Measurements from ENCODE around the gene CD151. TPM values are rescaled to one million over a fixed set of nuclear protein-coding genes. Genes with fewer than 3 reads are reported as not detected.

CD151 gene
- total RNA-seq, 1 donor from 2014 or later: 401 TPM

- no peak for ATAC-seq
- DNase-seq: no peak
- intact Hi-C loops (cut with micrococcal nuclease): no loop called here
Observed at GRCh38 chr11:849951-850774, 17.4 kb downstream of the CD151 start.

DNA sequence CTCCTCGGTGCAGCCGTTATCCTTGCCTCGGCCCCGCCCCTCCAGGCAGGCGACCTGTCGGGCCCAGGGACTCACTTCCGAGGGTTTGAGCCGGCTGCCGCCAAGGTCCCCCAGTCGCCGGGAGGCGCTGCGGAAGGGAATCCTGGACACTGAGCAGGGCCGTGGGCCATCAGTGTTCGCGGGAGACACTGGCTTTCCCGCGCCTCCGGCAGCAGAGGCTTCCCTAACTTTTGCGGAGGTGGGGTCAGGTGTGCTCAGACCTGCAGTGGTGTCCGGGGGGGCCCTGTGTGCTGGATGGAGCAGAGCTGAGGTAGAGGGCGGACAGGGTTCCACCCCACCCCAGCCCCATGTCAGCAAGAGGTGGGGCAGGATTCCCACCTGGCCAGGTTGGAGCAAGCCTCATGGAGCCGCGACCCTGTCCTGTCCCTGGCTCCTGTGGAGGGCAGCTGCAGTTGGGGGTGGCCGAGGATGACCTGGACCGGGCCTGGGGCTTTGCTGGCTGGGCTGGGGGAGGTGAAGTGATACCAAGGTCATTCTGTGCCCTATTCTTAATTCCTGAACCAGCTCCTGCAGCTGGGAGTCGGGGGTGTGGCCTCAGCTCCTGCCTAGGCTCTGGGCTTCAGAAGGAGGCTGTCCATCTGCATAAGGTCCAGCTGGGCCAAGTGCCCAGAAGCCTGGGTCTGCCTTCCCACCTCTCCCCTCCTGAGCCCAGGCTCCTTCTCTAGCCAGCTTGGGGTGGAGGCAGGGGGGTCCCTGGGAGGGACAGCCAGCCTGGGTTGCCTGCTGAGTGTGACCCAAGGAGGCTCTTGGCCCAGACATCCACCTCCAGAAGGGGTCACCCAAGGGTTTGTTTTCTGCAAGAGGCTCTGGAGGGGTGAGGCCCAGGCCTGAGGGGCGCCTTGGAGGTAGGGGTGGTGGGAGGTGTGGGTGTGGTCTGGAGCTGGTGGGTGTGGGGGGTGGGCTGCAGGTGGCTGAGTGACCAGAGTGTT lies 18.3 kb downstream of the CD151 start:
- no peak for DNase-seq
- ATAC-seq: no peak
- intact Hi-C loops (cut with micrococcal nuclease): no loop called here

DNA sequence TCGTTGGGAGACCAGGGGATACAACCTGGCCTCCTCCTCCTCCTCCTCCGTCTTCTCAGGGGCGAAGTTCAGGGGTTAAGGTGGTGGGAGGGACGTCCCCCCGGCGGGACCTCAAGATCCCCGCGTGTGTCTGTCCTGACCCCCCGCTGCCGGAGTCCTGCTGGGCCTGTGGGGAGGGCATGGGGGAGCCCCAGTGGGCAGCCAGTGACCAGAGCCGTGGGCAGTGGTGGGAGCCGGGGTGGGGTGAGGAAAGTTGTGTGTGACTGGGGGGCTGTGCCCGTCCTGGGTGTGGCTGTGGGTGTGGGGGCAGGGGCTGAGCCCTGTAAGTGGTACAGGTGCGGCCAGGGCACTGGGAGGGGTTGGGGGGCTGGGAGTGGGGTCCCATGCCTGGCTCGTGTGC lies 20.0 kb downstream of the CD151 start:
- intact Hi-C loops (cut with micrococcal nuclease): no loop called here
- ATAC-seq: no peak

DNA sequence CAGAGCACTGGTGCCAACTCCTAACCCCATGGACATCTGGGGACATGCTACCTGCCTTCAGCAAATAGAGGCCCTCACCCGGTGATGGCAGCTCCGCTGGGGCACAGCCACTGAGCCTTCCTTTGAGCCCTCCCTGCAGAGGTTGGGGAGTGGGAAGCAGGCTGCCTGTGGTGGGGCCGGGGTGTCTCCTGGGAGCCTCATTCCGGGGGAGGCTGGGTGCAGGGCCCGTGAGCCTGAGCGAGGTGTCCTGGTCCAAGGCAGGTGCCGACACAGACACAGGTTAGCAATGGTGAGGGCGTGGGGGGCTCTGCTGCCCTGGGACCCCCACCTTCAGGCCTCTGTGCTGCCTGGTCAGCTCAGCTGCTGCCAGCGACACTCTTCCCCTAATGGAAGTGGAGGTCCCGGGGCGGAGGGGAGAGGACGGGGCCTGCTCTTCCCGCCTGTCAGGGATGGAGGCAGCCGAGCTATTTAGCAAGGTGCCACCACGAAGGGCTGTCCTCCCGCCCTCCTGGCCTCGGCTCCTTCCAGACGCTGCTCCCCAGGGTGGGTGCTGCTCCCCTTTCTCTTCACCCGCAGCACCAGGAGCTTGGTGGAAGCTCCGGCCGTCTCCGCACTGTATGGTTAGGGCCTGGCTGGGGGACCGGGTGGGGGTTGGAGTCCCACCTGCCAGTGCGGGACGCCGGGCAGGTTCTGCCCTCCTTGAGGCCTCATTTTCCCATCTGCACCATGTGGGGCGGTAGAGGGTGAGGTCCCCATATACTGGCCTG lies 21.1 kb downstream of the CD151 start:
- ATAC-seq (no peak), DNase-seq (no peak)
- intact Hi-C loops (cut with micrococcal nuclease): no loop called here

More for the DNA sequence above, 20.0 kb downstream of the CD151 start:
- no peak for DNase-seq

DNA sequence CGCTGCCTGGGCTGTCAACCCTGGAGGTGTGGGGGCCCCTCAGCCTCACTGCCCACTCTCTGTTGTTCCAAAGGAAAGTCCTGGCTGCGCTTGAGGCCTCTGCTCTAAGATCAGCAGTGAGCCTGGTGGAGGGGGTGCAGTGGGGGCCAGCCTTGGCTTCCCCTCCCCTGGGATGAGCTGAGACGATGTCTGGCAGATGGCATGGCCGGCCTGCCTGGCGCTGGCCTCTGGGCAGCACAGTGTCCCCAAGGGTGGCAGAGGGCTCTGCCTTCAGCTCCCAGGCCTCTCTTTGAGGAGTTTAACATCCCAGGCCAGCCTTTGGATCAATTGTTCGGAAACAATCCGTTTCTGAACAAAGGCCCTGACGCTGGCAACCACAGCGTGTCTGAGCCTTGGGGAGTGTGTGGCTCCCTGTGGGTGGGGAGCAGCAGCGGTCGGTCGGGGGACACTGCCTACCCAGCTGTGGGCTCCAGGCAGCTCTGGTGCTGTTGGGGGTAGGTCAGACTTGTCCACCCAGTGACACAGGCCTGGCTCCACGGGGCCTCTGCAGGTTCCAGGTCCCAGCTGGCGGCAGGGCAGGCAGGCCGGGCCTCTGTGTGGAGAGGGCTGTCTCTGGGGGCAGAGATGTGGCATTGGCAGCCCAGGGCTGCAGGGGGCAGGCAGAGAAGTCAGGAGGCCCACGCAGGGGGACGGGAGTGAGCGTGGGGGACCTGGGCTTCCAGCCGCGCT lies 22.0 kb downstream of the CD151 start:
- DNase-seq: no peak
- intact Hi-C loops (cut with micrococcal nuclease): no loop called here
- no peak for ATAC-seq

GRCh38 chr11:855330-855674 lies 22.6 kb downstream of the CD151 start:
- intact Hi-C loops (cut with micrococcal nuclease): no loop called here
- DNase-seq (no peak), ATAC-seq (no peak)

- intact Hi-C loops (cut with micrococcal nuclease): no loop called here
- DNase-seq (no peak), ATAC-seq (no peak)
Observed at GRCh38 chr11:855796-856195, 23.0 kb downstream of the CD151 start.

DNA sequence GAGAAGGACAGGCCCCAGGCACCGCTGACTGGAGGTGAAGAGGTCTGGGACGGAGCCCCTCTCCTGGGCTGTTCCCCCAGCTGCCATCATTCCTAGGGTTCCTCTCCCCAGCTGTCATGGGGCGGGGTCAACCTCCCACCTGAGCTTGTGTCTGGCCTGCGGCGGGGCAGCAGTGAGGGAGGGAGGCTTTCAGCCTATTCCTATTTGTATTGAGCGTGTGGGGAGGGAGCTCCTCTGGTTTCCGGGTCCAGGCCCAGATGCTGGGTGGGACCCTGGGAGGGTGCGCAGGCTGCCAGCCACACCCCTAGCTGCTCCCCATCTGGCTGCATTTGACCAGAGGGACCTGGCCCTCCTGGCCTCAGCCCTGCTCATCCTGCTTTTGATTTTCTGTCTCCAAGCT lies 23.6 kb downstream of the CD151 start:
- ATAC-seq (no peak), DNase-seq (no peak)
- intact Hi-C loops (cut with micrococcal nuclease): no loop called here

DNA sequence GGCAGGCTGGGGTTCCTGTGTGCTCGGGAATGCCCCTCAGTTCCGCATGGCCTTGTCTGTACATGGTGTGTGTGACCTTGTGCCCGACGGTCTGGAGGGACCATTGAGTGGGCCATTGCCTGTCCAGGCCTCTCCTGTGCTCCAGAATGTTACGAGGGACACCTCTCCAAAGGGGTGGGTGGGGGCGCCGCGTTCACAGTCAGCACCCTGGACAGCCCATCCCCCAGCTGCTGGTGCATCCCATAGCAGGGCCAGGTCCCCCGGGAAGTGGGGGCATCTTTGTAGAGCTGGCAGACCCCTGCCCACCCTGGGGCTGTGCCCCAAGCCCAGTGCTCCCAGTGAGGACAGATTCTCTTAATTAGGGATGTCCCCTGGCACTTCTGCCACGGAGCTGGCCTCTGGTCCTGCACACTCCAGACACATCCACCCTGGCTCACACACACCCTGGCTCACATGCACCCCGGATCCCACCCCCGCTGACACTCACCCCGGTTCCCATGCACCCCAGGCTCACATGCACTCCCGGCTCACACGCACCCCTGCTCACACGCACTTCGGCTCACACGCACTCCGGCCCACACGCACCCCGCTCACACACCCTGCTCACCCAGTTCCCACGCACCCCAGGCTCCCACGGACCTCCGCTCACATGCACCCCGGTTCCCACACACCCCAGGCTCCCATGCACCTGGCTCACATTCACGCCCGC lies 25.5 kb downstream of the CD151 start:
- ATAC-seq (no peak), DNase-seq (no peak)
- intact Hi-C loops (cut with micrococcal nuclease): no loop called here

DNA sequence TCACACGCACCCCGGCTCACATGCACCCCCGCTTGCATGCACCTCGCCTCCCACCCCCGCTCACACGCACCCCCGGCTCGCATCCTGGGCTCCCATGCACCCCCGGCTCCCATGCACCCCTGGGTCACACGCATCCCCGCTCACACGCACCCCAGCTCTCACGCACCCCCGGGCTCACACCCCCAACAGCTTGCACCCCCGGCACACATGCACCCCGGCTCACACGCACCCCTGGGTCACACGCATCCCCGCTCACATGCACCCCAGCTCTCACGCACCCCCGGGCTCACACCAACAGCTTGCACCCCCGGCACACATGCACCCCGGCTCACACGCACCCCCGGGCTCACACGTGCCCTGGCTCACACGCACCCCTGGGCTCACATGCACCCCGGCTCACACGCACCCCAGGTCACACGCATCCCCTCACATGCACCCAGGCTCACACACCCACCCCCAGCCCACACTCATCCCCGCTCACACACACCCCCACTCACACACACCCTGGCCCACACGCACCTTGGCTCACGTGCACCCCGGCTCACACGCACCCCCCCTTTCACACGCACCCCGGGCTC lies 26.1 kb downstream of the CD151 start:
- no peak for ATAC-seq
- intact Hi-C loops (cut with micrococcal nuclease): no loop called here
- no peak for DNase-seq

DNA sequence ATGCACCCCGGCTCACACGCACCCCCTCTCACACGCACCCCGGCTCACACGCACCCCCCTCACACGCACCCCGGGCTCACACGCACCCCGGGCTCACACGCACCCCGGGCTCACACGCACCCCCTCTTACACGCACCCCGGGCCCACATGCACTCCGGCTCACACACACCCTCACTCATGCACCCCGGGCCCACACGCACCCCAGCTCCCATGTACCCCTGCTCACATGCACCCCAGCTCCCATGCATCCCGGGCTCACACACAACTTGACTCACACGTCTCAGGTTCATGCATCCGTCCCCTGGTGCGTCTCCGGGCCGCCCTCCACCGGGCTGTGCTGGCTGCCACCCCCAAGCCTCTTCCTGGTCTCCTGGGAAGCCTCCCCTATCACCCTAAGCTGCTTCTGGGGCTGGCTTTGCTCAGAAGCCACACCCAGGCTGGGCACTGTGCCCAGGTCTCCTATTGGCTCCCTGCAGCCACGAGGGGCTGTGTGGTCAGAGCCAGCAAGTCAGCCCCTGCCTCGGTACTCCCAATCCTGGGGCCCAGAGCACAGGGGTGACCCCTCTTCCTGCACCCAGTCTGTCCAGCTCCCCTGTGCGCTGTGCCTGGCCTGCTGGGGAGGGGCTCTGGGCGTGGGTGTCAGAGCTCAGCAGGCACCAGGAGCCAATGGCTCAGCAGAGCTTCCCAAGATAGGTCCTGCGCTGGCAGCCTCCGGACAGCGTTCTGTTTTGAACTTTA lies 26.8 kb downstream of the CD151 start:
- DNase-seq: peak; percentile 92
- peak; percentile 76 for ATAC-seq
- intact Hi-C loops (cut with micrococcal nuclease): no loop called here

DNA sequence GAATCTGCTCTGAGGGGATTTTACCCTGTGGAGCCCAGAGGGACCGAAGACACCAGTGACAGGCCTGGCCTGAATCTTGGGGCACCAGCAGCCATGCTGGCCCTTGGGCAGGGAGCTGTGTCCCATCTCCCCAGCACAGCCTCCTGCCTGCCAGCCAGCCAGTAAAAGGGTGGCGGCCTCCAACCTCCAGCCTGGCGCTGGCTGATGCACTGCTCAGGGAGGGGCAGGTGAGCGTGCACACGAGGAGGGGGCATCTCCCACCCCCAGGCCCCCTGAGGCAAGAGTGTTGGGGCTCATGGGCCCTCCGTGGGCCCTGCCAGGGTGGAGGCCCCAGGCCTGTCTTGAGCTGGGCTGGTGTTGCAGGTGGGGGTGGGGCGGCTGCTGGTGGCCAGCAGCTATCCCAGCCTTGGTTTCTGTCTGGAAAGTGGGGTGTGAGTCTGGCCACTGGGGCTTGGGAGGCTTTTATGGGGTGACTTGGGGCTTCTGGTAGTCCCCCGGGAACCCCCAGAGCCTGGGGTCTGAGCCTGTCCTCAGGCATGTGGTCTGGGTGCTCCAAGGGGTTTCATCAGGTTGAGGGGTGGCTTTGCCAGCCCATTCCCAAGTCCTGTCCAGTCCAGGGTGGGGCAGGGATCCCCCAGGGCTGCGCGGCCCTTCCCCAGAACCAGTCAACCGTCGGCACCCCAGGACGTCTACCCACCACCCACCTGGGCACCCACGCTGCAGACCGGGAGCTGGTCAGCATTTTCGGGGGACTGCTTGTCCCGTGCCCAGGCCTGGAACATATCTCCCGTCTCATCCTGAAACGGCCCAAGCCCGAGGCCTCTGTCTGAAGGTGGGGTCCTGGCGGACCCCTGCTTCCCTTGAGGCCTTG lies 27.7 kb downstream of the CD151 start:
- ATAC-seq (no peak), DNase-seq (no peak)
- intact Hi-C loops (cut with micrococcal nuclease): no loop called here

DNA sequence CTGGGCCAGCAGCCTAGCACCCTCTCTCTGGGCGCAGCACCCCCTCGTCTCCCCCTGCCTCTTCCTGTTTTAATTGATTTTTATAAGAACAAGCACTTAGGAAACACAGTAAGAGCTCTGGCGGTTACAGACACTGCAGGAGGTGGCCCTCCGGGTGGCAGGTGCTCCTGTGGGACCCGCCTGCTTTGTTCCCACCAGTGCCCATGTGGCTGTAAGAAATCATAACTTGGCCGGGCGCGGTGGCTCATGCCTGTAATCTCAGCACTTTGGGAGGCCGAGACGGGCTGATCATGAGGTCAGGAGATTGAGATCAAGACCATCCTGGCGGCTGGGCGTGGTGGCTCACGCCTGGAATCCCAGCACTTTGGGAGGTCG lies 28.3 kb downstream of the CD151 start:
- ATAC-seq: no peak
- intact Hi-C loops (cut with micrococcal nuclease): no loop called here
- DNase-seq: no peak

GRCh38 chr11:862081-862661 lies 29.4 kb downstream of the CD151 start:
- DNase-seq: peak; percentile 69
- no peak for ATAC-seq

GRCh38 chr11:862696-863022 lies 29.9 kb downstream of the CD151 start:
- ATAC-seq (no peak), DNase-seq (no peak)
- intact Hi-C loops (cut with micrococcal nuclease): no loop called here

More at GRCh38 chr11:862081-862661, 29.4 kb downstream of the CD151 start:
- intact Hi-C loops (cut with micrococcal nuclease): no loop called here
